NCI-H1930 (cell line): Measurements from ENCODE around the gene CTNNA2.

Experiments used
- DNase-seq, 2 experiments: peaks; one replicate each; lab custom pipeline; 2025; lab: John Stamatoyannopoulos, UW

Gene CTNNA2

DNA sequence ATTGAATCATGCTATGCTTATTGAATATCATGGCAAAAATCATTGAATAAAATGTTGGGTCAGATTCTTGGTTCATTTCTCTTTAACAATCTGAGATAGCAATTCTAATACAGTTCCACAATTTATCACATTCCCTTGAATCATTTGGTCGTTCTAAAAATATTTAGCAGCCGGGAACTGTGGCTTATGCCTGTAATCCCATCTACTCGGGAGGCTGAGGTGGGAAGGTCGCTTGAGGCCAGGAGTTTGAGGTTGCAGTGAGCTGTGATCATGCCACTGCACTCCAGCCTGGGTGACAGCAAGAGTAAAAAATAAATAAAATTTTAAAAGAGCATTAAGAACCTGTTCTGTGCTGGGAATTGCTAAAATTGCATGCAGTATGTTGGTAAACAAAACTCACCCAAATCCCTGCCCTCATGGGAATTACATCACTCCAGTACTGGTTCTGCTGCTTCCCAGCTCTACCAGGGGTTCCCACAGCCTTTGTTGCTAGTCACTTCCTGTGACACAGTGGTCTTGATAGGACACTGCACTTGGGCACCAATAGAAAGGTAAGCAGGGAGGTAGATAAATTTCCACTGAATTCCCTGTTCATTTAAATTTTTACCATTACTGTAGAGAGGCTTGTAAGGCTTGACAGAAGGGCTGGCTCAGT lies 200.4 kb downstream of the CTNNA2 start:
- no peak for DNase-seq

DNA sequence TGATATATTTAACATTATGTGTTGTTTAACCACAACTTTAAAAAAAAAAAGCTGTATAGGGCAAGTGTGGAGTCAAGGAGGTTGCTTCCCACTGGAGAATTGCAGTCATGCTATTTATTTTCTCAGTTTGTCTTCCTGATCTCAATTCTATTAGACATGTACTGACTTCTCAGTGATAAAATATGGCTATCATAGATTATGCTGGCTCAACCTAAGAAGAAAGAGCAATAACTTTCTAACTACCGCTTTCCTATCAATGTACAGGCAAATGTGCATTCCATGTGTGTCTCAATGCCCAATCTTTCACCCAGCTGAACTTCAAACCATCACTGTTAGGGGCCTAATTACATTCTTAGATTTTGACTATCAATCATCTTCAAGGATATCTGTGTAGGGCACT lies 201.4 kb downstream of the CTNNA2 start:
- DNase-seq, result no peak

GRCh38 chr2:79715338-79715737 lies 202.5 kb downstream of the CTNNA2 start:
- no peak for DNase-seq

GRCh38 chr2:79716266-79716665 lies 203.4 kb downstream of the CTNNA2 start:
- no peak for DNase-seq

- no peak for DNase-seq
These were observed 204.6 kb downstream of the CTNNA2 start for GRCh38 chr2:79717364-79718007.

- no peak for DNase-seq
These were observed 208.2 kb downstream of the CTNNA2 start for GRCh38 chr2:79721061-79721460.

GRCh38 chr2:79721966-79722365 lies 209.1 kb downstream of the CTNNA2 start:
- DNase-seq, result no peak

- no peak for DNase-seq
These were observed 211.0 kb downstream of the CTNNA2 start for GRCh38 chr2:79723830-79724229.

DNA sequence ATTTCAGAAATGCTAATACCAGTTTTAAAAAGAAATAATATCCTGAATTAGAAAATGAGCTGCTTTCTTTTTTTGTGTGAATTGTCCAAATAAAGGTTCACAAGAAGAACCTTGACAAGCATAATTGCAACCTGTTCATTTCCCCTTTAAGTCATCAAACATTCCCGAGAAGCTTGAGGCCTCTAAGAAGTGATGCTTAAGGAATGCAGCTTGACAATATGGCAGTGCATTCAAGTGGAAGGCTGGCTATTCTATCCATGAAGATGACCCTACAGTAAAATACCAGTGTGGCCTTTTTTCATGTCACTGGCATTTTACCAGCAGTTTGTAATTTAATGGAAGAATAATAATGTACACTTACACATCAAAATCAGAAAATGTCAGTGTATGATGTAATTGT lies 216.7 kb downstream of the CTNNA2 start:
- no peak for DNase-seq

- no peak for DNase-seq
These were observed 221.7 kb downstream of the CTNNA2 start for GRCh38 chr2:79734518-79734917.

DNA sequence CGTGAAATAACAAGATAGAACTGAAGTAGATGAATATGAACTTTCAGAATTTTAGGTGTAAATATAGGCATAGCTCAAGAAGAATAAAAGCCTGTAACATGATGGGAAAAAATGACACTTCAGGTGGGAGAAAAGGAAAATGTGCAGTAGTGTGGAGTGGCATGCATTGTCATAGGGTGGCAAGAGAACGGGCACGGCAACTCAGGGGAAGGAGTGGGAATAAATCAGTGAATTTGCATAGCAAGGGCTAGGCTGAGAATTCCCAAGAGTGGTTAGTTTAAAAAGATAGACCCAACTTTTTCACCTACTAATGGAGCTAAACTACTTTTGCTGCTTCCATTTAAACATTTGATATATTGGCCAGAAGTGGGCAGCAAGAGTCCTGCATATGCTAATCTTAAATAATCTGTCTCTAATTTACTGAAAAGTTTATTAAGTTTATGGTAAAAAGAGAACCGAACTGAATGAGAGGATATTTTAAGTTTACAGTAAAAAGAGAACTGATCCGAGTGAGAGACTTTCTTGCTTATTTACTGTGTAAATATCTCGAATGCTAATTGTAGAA lies 228.1 kb downstream of the CTNNA2 start:
- DNase-seq, result no peak

DNA sequence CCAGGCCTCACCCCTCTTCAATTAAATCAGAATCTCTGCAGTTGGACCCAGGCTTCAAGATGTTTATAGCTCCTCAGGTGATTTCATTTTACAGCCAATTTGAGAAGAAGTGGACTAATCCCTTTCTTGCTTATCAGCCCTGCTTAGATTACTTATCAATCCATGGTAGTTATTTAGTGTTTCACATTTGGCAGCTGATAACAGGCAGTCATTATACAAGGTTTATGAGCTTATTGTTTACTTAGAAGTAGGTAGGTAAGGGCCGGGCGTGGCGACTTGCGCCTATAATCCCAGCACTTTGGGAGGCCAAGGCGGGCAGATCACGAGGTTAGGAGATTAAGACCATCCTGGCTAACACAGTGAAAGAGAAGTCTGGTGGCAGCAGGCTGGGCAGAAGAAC lies 237.5 kb downstream of the CTNNA2 start:
- no peak for DNase-seq

DNA sequence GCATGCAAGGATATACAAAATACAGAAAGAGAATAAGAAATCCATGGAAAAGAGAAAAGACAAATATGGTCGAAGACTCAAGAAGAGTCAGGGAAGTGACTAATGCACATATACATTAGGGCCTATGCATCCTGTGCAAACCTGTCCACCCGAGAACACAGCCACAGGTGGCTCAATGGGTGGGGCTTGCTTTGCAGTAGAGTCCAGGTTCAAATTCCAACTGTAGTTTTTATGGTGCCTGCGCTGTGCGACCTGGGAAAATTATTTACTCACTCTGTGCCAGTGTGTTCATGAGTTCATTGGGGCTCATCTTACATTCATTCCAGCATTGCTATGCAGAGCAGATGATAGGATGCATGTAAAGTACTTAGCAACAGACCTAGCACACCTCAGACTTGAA lies 244.7 kb downstream of the CTNNA2 start:
- no peak for DNase-seq

DNA sequence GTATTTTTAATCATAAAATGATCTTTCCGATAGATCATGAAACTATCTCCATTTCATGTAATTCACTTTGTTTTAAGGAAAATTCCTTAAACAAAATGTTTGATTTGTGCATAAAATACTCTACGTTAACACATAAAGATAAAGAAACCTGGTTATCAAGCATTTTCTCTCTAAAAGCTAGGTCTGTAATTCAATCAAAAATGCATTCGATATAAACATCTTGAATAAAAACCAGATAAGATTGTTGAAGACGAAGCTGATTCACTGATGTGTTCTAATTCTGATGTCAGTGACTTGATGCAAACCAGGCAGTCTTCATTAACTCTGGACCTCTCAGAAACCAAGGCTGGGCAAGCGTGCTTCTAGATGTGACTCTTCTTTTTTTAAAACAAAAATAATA lies 245.2 kb downstream of the CTNNA2 start:
- no peak for DNase-seq

GRCh38 chr2:79758749-79759282 lies 246.0 kb downstream of the CTNNA2 start:
- no peak for DNase-seq

GRCh38 chr2:79770926-79771325 lies 258.1 kb downstream of the CTNNA2 start:
- DNase-seq, result no peak

- DNase-seq, result no peak
These were observed 258.6 kb downstream of the CTNNA2 start for GRCh38 chr2:79771493-79771892.

- DNase-seq, result no peak
These were observed 261.2 kb downstream of the CTNNA2 start for GRCh38 chr2:79774016-79774415.

DNA sequence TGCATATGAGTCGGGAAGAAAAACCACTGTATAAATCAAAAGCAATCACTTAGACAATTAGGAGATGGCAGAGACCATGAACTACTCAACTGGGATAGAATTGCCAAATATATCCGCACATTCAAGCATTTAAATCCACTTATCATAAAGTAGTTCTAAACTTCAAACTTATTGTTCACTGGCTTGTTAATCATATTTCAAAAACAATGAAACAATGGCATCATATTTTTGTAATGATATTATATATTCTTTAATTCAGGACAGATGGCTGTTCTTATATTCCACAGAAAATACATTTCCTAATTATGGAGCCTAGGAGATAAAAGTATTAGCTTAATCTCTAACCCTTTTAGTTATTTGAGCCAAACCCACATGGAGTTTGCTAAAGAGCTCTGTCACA lies 263.6 kb downstream of the CTNNA2 start:
- DNase-seq, result no peak

GRCh38 chr2:79780781-79781180 lies 267.9 kb downstream of the CTNNA2 start:
- DNase-seq, result no peak

DNA sequence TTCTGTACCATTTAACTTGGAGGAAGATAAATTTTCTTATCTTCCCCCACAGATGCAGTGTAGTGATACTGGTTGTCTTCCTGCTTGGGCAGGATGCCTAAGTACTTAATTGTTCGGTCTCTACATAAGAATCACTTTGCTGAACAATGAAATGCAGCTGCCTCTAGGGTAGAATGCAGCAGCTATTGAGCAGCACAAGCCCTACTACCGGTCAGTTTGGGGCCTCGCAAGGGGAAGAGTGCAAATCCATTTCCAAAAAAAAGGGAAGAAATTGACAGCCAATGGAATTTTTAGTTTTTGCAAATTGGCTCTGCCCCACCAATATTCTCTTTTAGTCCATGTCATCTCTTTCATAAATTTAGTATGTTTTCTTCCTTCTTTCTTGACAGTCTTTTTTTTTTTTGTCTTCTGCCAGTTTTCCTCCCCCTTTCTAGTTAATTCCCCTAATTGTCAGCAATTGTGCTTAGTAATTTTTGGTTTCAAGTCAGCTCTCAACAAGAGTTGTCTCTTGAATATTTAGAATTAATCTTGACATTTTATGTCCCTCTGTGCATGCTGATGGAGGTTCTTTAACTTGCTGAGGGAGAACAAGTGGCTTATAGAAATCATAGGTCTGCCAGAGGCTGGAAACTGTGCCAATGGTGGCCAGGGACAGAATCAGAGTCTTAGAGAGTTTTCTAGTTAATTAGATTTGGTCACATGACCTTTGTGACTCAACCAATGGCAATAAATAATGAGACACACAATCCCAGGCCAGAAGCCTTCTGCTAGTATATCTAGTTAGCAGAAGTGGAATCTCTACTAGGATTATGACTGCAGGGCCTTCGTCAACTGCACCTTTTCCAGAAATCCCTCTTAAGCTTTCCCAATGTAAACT lies 270.0 kb downstream of the CTNNA2 start:
- no peak for DNase-seq

GRCh38 chr2:79788952-79789651 lies 276.3 kb downstream of the CTNNA2 start:
- DNase-seq, result no peak
